ENCODE results near the gene USH1C. TPM values are rescaled to one million over a fixed set of nuclear protein-coding genes. Genes with fewer than 3 reads are reported as not detected.
A peak's percentile ranks its signal among the peaks of the same experiment; 100 is the strongest.

USH1C gene
- total RNA-seq, 1 donor from 2014 or later: not detected

DNA sequence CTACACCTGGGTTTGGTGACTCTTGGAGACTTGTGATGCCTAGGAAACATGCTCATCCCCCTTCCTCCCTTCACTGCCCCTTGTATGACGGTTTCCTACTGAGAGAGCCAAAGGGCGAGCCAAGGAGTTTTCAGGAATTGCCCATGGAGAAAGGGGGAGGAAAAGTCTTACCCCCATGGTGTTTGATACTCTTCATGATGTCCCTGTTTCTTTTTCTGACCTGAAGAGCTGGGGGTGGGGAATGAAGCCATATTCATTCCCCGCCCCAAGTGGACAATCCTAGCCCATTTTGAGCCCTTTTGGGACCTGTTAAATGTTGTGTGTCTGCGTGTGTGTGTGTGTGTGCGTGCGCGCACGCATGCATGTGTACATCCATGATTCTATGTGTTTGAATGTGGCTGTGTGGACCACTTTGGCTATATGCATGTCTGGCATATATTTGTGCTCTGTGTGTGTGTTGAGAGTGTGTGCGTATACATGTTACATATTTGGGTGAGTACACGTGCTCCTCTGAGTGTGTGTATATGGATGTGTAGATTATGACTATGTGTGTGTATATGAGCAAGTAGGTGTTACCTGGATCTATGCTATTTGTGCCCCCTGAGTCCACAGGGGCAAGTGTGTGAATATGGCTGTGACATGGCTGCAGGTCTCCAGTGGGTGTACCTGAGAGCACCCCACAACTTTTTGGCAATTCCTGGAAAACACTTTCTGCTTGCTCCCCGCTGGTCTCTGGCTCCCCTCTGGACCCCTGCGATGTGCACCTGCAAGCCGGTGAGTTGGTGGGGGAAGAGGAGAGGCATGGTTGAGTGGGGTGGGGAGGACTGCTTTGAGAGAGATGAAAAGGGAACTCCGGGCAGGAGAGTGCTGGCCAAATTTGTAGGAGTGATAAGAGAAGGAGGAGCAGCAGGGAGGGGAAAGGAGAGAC is 27.5 kb upstream of the USH1C start:
- Mint-ChIP-seq H3K27me3 (ENCODE audit: unreplicated experiment) (peaks cover 5% of the 10 kb centered on the region), H3K36me3 (ENCODE audit: unreplicated experiment) (no peaks in the 10 kb centered on the region), H3K4me3 (ENCODE audit: unreplicated experiment) (no peak overlapping the region), H3K27ac (ENCODE audit: unreplicated experiment) (no peak overlapping the region), H3K9me3 (ENCODE audit: unreplicated experiment) (peaks cover 1% of the 10 kb centered on the region), H3K4me1 (ENCODE audit: low read depth, unreplicated experiment) (no peaks in the 10 kb centered on the region)
- DNase-seq: no peak
- TF ChIP-seq, protein P1, sequence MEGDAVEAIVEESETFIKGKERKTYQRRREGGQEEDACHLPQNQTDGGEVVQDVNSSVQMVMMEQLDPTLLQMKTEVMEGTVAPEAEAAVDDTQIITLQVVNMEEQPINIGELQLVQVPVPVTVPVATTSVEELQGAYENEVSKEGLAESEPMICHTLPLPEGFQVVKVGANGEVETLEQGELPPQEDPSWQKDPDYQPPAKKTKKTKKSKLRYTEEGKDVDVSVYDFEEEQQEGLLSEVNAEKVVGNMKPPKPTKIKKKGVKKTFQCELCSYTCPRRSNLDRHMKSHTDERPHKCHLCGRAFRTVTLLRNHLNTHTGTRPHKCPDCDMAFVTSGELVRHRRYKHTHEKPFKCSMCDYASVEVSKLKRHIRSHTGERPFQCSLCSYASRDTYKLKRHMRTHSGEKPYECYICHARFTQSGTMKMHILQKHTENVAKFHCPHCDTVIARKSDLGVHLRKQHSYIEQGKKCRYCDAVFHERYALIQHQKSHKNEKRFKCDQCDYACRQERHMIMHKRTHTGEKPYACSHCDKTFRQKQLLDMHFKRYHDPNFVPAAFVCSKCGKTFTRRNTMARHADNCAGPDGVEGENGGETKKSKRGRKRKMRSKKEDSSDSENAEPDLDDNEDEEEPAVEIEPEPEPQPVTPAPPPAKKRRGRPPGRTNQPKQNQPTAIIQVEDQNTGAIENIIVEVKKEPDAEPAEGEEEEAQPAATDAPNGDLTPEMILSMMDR (IDR thresholded peaks at IDR 0.05; ENCODE audit: partially characterized antibody, unreplicated experiment): no peak

DNA sequence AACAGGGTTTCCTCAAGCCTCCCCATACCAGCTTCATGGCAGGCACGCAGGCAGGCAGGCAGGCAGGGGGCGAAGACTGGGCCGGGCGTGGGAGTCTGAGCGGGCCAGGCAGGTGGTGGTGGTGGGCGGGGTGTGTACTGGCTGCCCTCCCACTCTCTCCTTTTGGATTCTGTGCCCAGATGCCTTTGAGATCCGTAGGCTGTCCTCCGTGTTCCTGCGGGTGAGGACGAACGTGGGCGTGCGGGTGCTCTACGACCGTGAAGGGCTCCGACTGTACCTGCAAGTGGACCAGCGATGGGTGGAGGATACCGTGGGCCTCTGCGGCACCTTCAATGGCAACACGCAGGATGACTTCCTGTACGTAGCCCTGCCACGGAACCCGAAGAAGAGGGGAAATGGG is 25.8 kb upstream of the USH1C start:
- TF ChIP-seq, protein P1 (IDR thresholded peaks at IDR 0.05; ENCODE audit: partially characterized antibody, unreplicated experiment): no peak
- Mint-ChIP-seq H3K27me3 (ENCODE audit: unreplicated experiment) (peaks cover 5% of the 10 kb centered on the region), H3K4me3 (ENCODE audit: unreplicated experiment) (no peak overlapping the region), H3K4me1 (ENCODE audit: low read depth, unreplicated experiment) (no peaks in the 10 kb centered on the region), H3K36me3 (ENCODE audit: unreplicated experiment) (no peaks in the 10 kb centered on the region), H3K27ac (ENCODE audit: unreplicated experiment) (no peak overlapping the region), H3K9me3 (ENCODE audit: unreplicated experiment) (peaks cover 1% of the 10 kb centered on the region)
- DNase-seq: no peak

DNA sequence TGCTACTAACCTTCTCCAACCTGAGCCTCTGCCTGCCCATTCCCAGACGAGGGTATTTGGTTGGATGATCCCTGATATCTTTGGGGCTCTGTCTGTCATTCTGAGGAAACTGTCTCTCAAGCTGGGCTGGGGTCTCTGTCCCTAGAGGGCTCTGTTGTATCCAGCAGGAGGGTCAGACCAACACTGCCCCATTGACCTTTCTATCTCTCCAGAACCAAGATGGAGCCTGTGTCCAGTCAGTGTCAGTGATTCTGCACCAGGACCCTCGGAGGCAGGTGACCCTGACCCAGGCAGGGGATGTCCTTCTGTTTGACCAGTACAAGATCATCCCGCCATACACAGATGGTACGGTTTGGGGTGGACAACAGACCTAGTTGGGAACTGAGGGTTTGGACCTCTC is 24.7 kb upstream of the USH1C start:
- no peak overlapping the region for H3K4me3 Mint-ChIP-seq (ENCODE audit: unreplicated experiment)
- no peak overlapping the region for H3K27ac Mint-ChIP-seq (ENCODE audit: unreplicated experiment)
- H3K36me3 Mint-ChIP-seq (ENCODE audit: unreplicated experiment): no peaks in the 10 kb centered on the region
- peaks cover 1% of the 10 kb centered on the region for H3K9me3 Mint-ChIP-seq (ENCODE audit: unreplicated experiment)
- H3K4me1 Mint-ChIP-seq (ENCODE audit: low read depth, unreplicated experiment): no peaks in the 10 kb centered on the region
- no peak for DNase-seq
- TF ChIP-seq, protein P1 (IDR thresholded peaks at IDR 0.05; ENCODE audit: partially characterized antibody, unreplicated experiment): no peak
- peaks cover 3% of the 10 kb centered on the region for H3K27me3 Mint-ChIP-seq (ENCODE audit: unreplicated experiment)

DNA sequence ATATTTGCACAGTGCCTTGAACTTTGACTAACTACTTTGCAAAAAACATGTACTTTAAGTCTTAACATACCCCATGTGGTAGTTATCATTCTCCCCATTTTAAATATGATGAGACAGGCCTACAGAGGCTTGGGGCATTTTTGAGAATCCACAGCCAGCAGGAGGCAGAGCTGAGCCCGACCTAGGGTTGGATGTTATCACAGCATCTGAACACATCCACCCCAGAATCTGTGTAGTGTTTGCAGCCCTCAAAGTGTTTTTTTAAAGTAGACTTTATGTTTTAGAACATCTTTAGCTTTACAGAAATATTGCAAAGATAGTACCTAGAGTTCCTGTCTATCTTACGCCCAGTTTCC is 20.4 kb upstream of the USH1C start:
- no peaks in the 10 kb centered on the region for H3K36me3 Mint-ChIP-seq (ENCODE audit: unreplicated experiment)

More for the DNA sequence above, 20.4 kb upstream of the USH1C start:
- Mint-ChIP-seq H3K4me1 (ENCODE audit: low read depth, unreplicated experiment) (no peaks in the 10 kb centered on the region), H3K4me3 (ENCODE audit: unreplicated experiment) (no peak overlapping the region), H3K27me3 (ENCODE audit: unreplicated experiment) (no peaks in the 10 kb centered on the region), H3K9me3 (ENCODE audit: unreplicated experiment) (no peaks in the 10 kb centered on the region), H3K27ac (ENCODE audit: unreplicated experiment) (no peak overlapping the region)
- TF ChIP-seq, protein P1 (IDR thresholded peaks at IDR 0.05; ENCODE audit: partially characterized antibody, unreplicated experiment): no peak
- peak; percentile 60 for DNase-seq
